HEK293 (cell line): ENCODE measurements around the gene IRX5.
A peak's percentile ranks its signal among the peaks of the same experiment; 100 is the strongest.

Experiments used
- CTCF ChIA-PET: fragments of 350-600 bp; formaldehyde crosslinking; extraction: SDS; loops from one replicate; lab custom pipeline; 2021; ENCODE audit warnings: antibody characterized with exemption; lab: Yijun Ruan, JAX
- POLR2A ChIA-PET: fragments of 300-600 bp; formaldehyde crosslinking; extraction: SDS; loops from one replicate; lab custom pipeline; 2020; ENCODE audit warnings: antibody characterized with exemption, inconsistent platforms; lab: Yijun Ruan, JAX
- H3K27ac ChIP-seq: fragments of 200-500 bp; sonication (Bioruptor generic); 2 replicates; pipeline ENCODE4 v1.5.1; 2014; ENCODE audit warnings: low read depth, low read length, control low read depth, inconsistent platforms; ENCODE audit errors: extremely low read depth
- H3K36me3 ChIP-seq, 2 experiments: fragments of 200-500 bp in 1 of 2; sonication (Bioruptor generic) in 1 of 2; 1 replicate in 1 of 2; 2 replicates in 1 of 2; pipeline ENCODE4 v1.5.1; 2014 to 2017; ENCODE audit warnings: inconsistent platforms in 2 of 2, low read length in 2 of 2; ENCODE audit not compliant: control insufficient read depth in 2 of 2, insufficient read depth in 1 of 2
- H3K4me1 ChIP-seq: fragments of 200-500 bp; sonication (Bioruptor generic); 2 replicates; pipeline ENCODE4 v1.5.1; 2014; ENCODE audit warnings: mild to moderate bottlenecking, low read length, inconsistent platforms; ENCODE audit not compliant: control insufficient read depth, insufficient read depth
- H3K4me3 ChIP-seq: 2 replicates; pipeline ENCODE4 v1.5.1; 2011; ENCODE audit warnings: low read depth, mild to moderate bottlenecking, control low read depth, low read length, moderate library complexity
- H3K9me3 ChIP-seq: fragments of 200-500 bp; sonication (Bioruptor generic); 2 replicates; pipeline ENCODE4 v1.5.1; 2014; ENCODE audit warnings: low read depth, low read length, inconsistent platforms; ENCODE audit not compliant: control insufficient read depth, insufficient read depth
- MZF1 ChIP-seq: fragments of 450-650 bp; formaldehyde crosslinking; IDR thresholded peaks from 2 replicates; pipeline ENCODE4 v1.5.1; 2017; ENCODE audit warnings: missing biosample characterization, missing genetic modification characterization, borderline replicate concordance
- SP7 ChIP-seq: fragments of 450-650 bp; formaldehyde crosslinking; IDR thresholded peaks from 2 replicates; pipeline ENCODE4 v1.5.1; 2016; ENCODE audit warnings: missing biosample characterization, missing genetic modification characterization
- ZBTB17 ChIP-seq: fragments of 450-650 bp; formaldehyde crosslinking; IDR thresholded peaks from 2 replicates; pipeline ENCODE4 v1.5.1; 2016; ENCODE audit warnings: missing biosample characterization, missing genetic modification characterization
- ZNF140 ChIP-seq: fragments of 450-650 bp; formaldehyde crosslinking; IDR thresholded peaks from 2 replicates; pipeline ENCODE4 v1.5.1; 2016; ENCODE audit warnings: missing biosample characterization, missing genetic modification characterization
- ZNF202 ChIP-seq: fragments of 450-650 bp; formaldehyde crosslinking; IDR thresholded peaks from 2 replicates; pipeline ENCODE4 v1.5.1; 2016; ENCODE audit warnings: missing biosample characterization, missing genetic modification characterization, borderline replicate concordance
- ZNF248 ChIP-seq: fragments of 450-650 bp; formaldehyde crosslinking; IDR thresholded peaks from 2 replicates; pipeline ENCODE4 v1.5.1; 2017; ENCODE audit warnings: missing biosample characterization, missing genetic modification characterization
- ZNF366 ChIP-seq: fragments of 450-650 bp; formaldehyde crosslinking; conservative IDR thresholded peaks from 2 replicates; pipeline ENCODE4 v1.5.1; 2016; ENCODE audit warnings: missing biosample characterization, missing genetic modification characterization
- ZNF404 ChIP-seq: fragments of 450-650 bp; formaldehyde crosslinking; IDR thresholded peaks from 2 replicates; pipeline ENCODE4 v1.5.1; 2017; ENCODE audit warnings: missing biosample characterization, missing genetic modification characterization
- ZNF624 ChIP-seq: fragments of 450-650 bp; formaldehyde crosslinking; IDR thresholded peaks from 2 replicates; pipeline ENCODE4 v1.5.1; 2017; ENCODE audit warnings: missing biosample characterization, missing genetic modification characterization
- ZNF785 ChIP-seq: fragments of 450-650 bp; formaldehyde crosslinking; IDR thresholded peaks from 2 replicates; pipeline ENCODE4 v1.5.1; 2016; ENCODE audit warnings: missing biosample characterization, missing genetic modification characterization
- TF ChIP-seq, protein P1 (sequence below): fragments of 450-650 bp; formaldehyde crosslinking; IDR thresholded peaks from 2 replicates; pipeline ENCODE4 v1.5.1; 2016; ENCODE audit warnings: missing biosample characterization, missing genetic modification characterization
- TF ChIP-seq, protein P2 (sequence below): fragments of 450-650 bp; formaldehyde crosslinking; optimal IDR thresholded peaks from 2 replicates; pipeline ENCODE3; 2016; ENCODE audit warnings: missing biosample characterization, mild to moderate bottlenecking, missing genetic modification characterization
- TF ChIP-seq, protein P3 (sequence below): fragments of 450-650 bp; formaldehyde crosslinking; IDR thresholded peaks from 2 replicates; pipeline ENCODE4 v1.5.1; 2016; ENCODE audit warnings: missing biosample characterization, missing genetic modification characterization
- TF ChIP-seq, protein P4 (sequence below): fragments of 450-650 bp; formaldehyde crosslinking; IDR thresholded peaks from 2 replicates; pipeline ENCODE4 v1.5.1; 2016; ENCODE audit warnings: missing biosample characterization, missing genetic modification characterization
- TF ChIP-seq, protein P5 (sequence below): fragments of 450-650 bp; formaldehyde crosslinking; conservative IDR thresholded peaks from 2 replicates; pipeline ENCODE4 v1.5.1; 2016; ENCODE audit warnings: low read depth, missing biosample characterization, missing genetic modification characterization

Gene IRX5

DNA sequence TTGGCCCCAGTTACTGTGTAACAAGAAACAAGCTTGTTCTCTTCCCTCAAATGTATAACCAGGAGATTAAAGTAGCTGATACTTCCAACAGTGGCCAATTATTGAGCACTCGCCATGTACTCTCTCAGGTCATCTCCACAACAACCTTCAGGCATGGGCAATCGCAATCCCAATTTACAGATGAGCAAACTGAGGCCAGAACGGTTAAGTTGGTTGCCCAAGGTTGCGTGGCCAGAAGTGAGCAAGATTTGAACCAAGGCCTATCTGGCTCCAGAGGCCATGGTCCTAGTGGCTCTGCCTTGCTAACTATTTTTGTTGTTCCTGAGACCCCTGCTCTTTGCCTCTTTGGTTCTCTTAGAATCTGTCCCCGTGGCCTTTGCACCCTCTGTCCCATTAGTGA lies 33.6 kb downstream of the IRX5 start:
- POLR2A ChIA-PET: no interaction called here
- Histone ChIP-seq H3K9me3 (no peaks in the 10 kb centered on the region), H3K4me3 (no peak overlapping the region), H3K36me3 (no peaks in the 10 kb centered on the region), H3K27ac (no peak overlapping the region), H3K4me1 (no peaks in the 10 kb centered on the region)
- CTCF ChIA-PET: interaction anchor here (1.2 kb wide), 1 partner anchor 11 kb away, joined by 3 read pairs; no protein-coding TSS in a partner anchor
- no peak for TF ChIP-seq ZNF785 (tag by site-specific recombination)
- no peak for TF ChIP-seq ZNF404 (tag by site-specific recombination)
- TF ChIP-seq, protein P1, sequence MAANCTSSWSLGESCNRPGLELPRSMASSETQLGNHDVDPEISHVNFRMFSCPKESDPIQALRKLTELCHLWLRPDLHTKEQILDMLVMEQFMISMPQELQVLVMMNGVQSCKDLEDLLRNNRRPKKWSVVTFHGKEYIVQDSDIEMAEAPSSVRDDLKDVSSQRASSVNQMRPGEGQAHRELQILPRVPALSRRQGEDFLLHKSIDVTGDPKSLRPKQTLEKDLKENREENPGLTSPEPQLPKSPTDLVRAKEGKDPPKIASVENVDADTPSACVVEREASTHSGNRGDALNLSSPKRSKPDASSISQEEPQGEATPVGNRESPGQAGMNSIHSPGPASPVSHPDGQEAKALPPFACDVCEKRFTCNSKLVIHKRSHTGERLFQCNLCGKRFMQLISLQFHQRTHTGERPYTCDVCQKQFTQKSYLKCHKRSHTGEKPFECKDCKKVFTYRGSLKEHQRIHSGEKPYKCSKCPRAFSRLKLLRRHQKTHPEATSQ: no peak
- TF ChIP-seq ZNF140 (tag by site-specific recombination): no peak
- TF ChIP-seq ZNF202 (tag by site-specific recombination): no peak
- TF ChIP-seq, protein P2, sequence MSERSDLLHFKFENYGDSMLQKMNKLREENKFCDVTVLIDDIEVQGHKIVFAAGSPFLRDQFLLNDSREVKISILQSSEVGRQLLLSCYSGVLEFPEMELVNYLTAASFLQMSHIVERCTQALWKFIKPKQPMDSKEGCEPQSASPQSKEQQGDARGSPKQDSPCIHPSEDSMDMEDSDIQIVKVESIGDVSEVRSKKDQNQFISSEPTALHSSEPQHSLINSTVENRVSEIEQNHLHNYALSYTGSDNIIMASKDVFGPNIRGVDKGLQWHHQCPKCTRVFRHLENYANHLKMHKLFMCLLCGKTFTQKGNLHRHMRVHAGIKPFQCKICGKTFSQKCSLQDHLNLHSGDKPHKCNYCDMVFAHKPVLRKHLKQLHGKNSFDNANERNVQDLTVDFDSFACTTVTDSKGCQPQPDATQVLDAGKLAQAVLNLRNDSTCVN (tag by site-specific recombination): no peak
- TF ChIP-seq, protein P3, sequence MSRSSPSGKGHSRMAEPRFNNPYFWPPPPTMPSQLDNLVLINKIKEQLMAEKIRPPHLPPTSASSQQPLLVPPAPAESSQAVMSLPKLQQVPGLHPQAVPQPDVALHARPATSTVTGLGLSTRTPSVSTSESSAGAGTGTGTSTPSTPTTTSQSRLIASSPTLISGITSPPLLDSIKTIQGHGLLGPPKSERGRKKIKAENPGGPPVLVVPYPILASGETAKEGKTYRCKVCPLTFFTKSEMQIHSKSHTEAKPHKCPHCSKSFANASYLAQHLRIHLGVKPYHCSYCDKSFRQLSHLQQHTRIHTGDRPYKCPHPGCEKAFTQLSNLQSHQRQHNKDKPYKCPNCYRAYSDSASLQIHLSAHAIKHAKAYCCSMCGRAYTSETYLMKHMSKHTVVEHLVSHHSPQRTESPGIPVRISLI (tag by site-specific recombination): no peak
- TF ChIP-seq ZNF248: no peak
- TF ChIP-seq, protein P4, sequence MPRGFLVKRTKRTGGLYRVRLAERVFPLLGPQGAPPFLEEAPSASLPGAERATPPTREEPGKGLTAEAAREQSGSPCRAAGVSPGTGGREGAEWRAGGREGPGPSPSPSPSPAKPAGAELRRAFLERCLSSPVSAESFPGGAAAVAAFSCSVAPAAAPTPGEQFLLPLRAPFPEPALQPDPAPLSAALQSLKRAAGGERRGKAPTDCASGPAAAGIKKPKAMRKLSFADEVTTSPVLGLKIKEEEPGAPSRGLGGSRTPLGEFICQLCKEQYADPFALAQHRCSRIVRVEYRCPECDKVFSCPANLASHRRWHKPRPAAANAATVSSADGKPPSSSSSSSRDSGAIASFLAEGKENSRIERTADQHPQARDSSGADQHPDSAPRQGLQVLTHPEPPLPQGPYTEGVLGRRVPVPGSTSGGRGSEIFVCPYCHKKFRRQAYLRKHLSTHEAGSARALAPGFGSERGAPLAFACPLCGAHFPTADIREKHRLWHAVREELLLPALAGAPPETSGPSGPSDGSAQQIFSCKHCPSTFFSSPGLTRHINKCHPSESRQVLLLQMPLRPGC (tag by site-specific recombination): no peak
- TF ChIP-seq MZF1: no peak
- TF ChIP-seq, protein P5, sequence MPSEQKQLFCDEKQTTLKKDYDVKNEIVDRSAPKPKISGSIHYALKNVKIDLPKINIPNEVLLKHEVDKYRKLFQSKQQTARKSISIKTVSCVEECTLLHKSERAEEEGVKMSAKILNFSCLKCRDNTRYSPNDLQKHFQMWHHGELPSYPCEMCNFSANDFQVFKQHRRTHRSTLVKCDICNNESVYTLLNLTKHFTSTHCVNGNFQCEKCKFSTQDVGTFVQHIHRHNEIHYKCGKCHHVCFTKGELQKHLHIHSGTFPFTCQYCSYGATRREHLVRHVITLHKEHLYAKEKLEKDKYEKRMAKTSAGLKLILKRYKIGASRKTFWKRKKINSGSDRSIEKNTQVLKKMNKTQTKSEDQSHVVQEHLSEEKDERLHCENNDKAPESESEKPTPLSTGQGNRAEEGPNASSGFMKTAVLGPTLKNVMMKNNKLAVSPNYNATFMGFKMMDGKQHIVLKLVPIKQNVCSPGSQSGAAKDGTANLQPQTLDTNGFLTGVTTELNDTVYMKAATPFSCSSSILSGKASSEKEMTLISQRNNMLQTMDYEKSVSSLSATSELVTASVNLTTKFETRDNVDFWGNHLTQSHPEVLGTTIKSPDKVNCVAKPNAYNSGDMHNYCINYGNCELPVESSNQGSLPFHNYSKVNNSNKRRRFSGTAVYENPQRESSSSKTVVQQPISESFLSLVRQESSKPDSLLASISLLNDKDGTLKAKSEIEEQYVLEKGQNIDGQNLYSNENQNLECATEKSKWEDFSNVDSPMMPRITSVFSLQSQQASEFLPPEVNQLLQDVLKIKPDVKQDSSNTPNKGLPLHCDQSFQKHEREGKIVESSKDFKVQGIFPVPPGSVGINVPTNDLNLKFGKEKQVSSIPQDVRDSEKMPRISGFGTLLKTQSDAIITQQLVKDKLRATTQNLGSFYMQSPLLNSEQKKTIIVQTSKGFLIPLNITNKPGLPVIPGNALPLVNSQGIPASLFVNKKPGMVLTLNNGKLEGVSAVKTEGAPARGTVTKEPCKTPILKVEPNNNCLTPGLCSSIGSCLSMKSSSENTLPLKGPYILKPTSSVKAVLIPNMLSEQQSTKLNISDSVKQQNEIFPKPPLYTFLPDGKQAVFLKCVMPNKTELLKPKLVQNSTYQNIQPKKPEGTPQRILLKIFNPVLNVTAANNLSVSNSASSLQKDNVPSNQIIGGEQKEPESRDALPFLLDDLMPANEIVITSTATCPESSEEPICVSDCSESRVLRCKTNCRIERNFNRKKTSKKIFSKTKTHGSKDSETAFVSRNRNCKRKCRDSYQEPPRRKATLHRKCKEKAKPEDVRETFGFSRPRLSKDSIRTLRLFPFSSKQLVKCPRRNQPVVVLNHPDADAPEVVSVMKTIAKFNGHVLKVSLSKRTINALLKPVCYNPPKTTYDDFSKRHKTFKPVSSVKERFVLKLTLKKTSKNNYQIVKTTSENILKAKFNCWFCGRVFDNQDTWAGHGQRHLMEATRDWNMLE (tag by site-specific recombination): no peak
- TF ChIP-seq ZNF624 (tag by site-specific recombination): no peak
- no peak for TF ChIP-seq SP7

DNA sequence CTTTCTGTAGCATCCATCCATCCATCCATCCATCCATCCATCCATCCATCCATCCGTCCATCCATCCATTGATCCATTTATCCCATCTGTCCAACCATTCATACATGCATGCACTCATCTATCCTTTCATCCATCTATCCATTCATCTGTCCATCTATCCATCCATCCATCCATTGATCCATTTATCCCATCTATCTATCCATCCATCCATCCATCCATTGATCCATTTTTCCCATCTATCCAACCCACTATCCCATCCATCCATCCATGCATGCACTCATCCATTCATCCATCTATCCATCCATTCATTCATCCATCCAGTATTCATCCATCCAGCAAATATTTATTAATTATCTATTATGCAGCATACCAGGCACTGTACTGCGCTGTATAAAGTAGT lies 34.8 kb downstream of the IRX5 start:
- H3K27ac ChIP-seq: no peak overlapping the region
- no peaks in the 10 kb centered on the region for H3K36me3 ChIP-seq
- TF ChIP-seq ZNF624 (tag by site-specific recombination): no peak
- TF ChIP-seq ZNF366: peak; percentile 96
- TF ChIP-seq ZBTB17 (tag by site-specific recombination): peak; percentile 50; the same call in 1 of the 2 replicates
- H3K4me1 ChIP-seq: no peaks in the 10 kb centered on the region
- H3K4me3 ChIP-seq: no peak overlapping the region
- POLR2A ChIA-PET: no interaction called here
- no peaks in the 10 kb centered on the region for H3K9me3 ChIP-seq
- CTCF ChIA-PET: interaction anchor here (1.1 to 1.2 kb wide), 2 partner anchors 12 to 1073 kb away, joined by 3 read pairs; no protein-coding TSS in a partner anchor
